ENCODE results near the gene GATC. TPM values are rescaled to one million over a fixed set of nuclear protein-coding genes. Genes with fewer than 3 reads are reported as not detected.

Gene GATC
- polyA plus RNA-seq, 1 donor (not counting 4 experiments of a cell fraction or from before 2014, with no cell fraction given) = 22.4 TPM

GRCh38 chr12:120481022-120481767, 35.0 kb downstream of the GATC start:
- no peak for FAIRE-seq
- TF ChIP-seq EZH2 (IDR thresholded peaks at IDR 0.05; ENCODE audit: low read length) (no peak), CTCF (optimal IDR thresholded peaks at IDR 0.05 in 1 of 3, IDR thresholded peaks at IDR 0.05 in 1 of 3, conservative IDR thresholded peaks at IDR 0.05 in 1 of 3; ENCODE audit: extremely low read depth in 1 of 3, insufficient read depth in 2 of 3, low read length in 3 of 3) (no peak)
- Histone ChIP-seq H3K36me3 (ENCODE audit: control insufficient read depth in 2 of 2, extremely low read depth in 1 of 2, insufficient read depth in 2 of 2, low read length in 2 of 2) (no peaks in the 10 kb centered on the region), H3K27me3 (ENCODE audit: control insufficient read depth, extremely low read depth, insufficient read depth, low read length) (no peaks in the 10 kb centered on the region), H3K27ac (ENCODE audit: control insufficient read depth, insufficient read depth, low read length) (no peak overlapping the region), H3K4me2 (ENCODE audit: control insufficient read depth, extremely low read depth, insufficient read depth, low read depth, low read length) (no peak overlapping the region), H4K20me1 (ENCODE audit: control insufficient read depth, extremely low read depth, insufficient read depth, low read length) (no peaks in the 10 kb centered on the region), H2AFZ (ENCODE audit: control insufficient read depth, low read length) (no peak overlapping the region), H3K9ac (ENCODE audit: control insufficient read depth, extremely low read depth, insufficient read depth, low read length) (no peak overlapping the region), H3K4me3 (ENCODE audit: control insufficient read depth in 2 of 3, extremely low read depth in 1 of 3, insufficient read depth in 2 of 3, low read depth in 1 of 3, low read length in 3 of 3) (no peak overlapping the region), H3K9me3 (ENCODE audit: control insufficient read depth, low read depth, low read length) (no peaks in the 10 kb centered on the region), H3K4me1 (ENCODE audit: control insufficient read depth, extremely low read depth, insufficient read depth, low read length) (no peaks in the 10 kb centered on the region), H3K9me1 (ENCODE audit: control insufficient read depth, extremely low read depth, insufficient read depth, low read length) (no peaks in the 10 kb centered on the region), H3K79me2 (ENCODE audit: control insufficient read depth, insufficient read depth, low read length) (peaks cover 2% of the 10 kb centered on the region)
- dilution Hi-C loops (cut with MboI; ENCODE audit: extremely low pct_ligation_motif_present, low sequenced_read_pairs) = no loop called here
- DNase-seq (ENCODE audit: low read depth, low spot score) = no peak

DNA sequence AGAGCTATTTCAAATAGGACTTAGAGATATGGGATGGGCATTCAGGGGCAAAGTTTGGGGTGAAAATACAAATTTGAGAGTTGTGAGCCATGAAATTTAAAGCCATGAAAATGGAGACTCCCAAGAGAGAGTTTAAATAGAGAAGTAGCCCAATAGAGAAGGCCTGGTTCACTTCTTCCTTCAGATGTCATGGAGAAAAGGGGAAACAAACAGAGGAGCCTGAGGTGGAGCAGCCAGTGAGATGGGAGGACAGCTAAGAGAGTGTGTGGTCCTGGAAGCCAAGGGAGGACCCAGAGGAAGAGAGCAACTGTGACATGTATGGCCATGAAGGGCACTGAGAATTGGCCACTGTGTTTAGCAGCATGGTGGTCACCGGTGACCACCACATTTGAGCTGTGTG, 37.4 kb downstream of the GATC start:
- Histone ChIP-seq H4K20me1 (ENCODE audit: control insufficient read depth, extremely low read depth, insufficient read depth, low read length) (peaks cover 2% of the 10 kb centered on the region), H3K4me2 (ENCODE audit: control insufficient read depth, extremely low read depth, insufficient read depth, low read depth, low read length) (no peak overlapping the region), H3K79me2 (ENCODE audit: control insufficient read depth, insufficient read depth, low read length) (no peaks in the 10 kb centered on the region), H2AFZ (ENCODE audit: control insufficient read depth, low read length) (no peak overlapping the region), H3K4me1 (ENCODE audit: control insufficient read depth, extremely low read depth, insufficient read depth, low read length) (no peaks in the 10 kb centered on the region), H3K9ac (ENCODE audit: control insufficient read depth, extremely low read depth, insufficient read depth, low read length) (no peak overlapping the region), H3K9me1 (ENCODE audit: control insufficient read depth, extremely low read depth, insufficient read depth, low read length) (no peaks in the 10 kb centered on the region), H3K36me3 (ENCODE audit: control insufficient read depth in 2 of 2, extremely low read depth in 1 of 2, insufficient read depth in 2 of 2, low read length in 2 of 2) (no peaks in the 10 kb centered on the region), H3K4me3 (ENCODE audit: control insufficient read depth in 2 of 3, extremely low read depth in 1 of 3, insufficient read depth in 2 of 3, low read depth in 1 of 3, low read length in 3 of 3) (no peak overlapping the region), H3K27me3 (ENCODE audit: control insufficient read depth, extremely low read depth, insufficient read depth, low read length) (no peaks in the 10 kb centered on the region), H3K27ac (ENCODE audit: control insufficient read depth, insufficient read depth, low read length) (no peak overlapping the region), H3K9me3 (ENCODE audit: control insufficient read depth, low read depth, low read length) (no peaks in the 10 kb centered on the region)
- dilution Hi-C loops (cut with MboI; ENCODE audit: extremely low pct_ligation_motif_present, low sequenced_read_pairs) = no loop called here
- FAIRE-seq (no peak), DNase-seq (ENCODE audit: low read depth, low spot score) (no peak)
- no peak for TF ChIP-seq EZH2 (IDR thresholded peaks at IDR 0.05; ENCODE audit: low read length)
- no peak for TF ChIP-seq CTCF (optimal IDR thresholded peaks at IDR 0.05 in 1 of 3, IDR thresholded peaks at IDR 0.05 in 1 of 3, conservative IDR thresholded peaks at IDR 0.05 in 1 of 3; ENCODE audit: extremely low read depth in 1 of 3, insufficient read depth in 2 of 3, low read length in 3 of 3)

All from keratinocyte (primary cell).